Endothelial cell of umbilical vein (primary cell): ENCODE measurements around the gene ZNF474.

ENCODE experiments used
- EZH2 ChIP-seq: IDR thresholded peaks from 2 replicates; pipeline ENCODE4 v1.6.1; 2012; ENCODE audit warnings: borderline replicate concordance, low read depth, mild to moderate bottlenecking, moderate library complexity, low read length, inconsistent platforms; ENCODE audit not compliant: severe bottlenecking
- GATA2 ChIP-seq: IDR thresholded peaks from 2 replicates; pipeline ENCODE4 v1.7.0; 2011; ENCODE audit warnings: low read depth, mild to moderate bottlenecking, moderate library complexity, mixed read lengths, low read length; ENCODE audit not compliant: insufficient read length, insufficient read depth
- JUN ChIP-seq: IDR thresholded peaks from 2 replicates; pipeline ENCODE4 v1.6.1; 2011; ENCODE audit warnings: borderline replicate concordance, low read depth; ENCODE audit not compliant: insufficient read length, insufficient read depth
- MYC ChIP-seq: IDR thresholded peaks from one replicate; pipeline ENCODE4 v1.6.1; 2011; ENCODE audit warnings: mild to moderate bottlenecking, low read depth, low read length
- POLR2A ChIP-seq: IDR thresholded peaks from 2 replicates; pipeline ENCODE4 v1.6.1; 2012; ENCODE audit warnings: low read depth, mild to moderate bottlenecking, control low read depth, low read length
- POLR2AphosphoS5 ChIP-seq: IDR thresholded peaks from 2 replicates; pipeline ENCODE4 v1.6.1; 2012; ENCODE audit warnings: low read depth, mild to moderate bottlenecking, control low read depth, low read length, moderate library complexity; ENCODE audit not compliant: insufficient read depth
- TF ChIP-seq, protein P1 (sequence below), 2 donors: IDR thresholded peaks; 1 replicate in 1 of 2; 2 replicates in 1 of 2; pipeline ENCODE4 v1.5.1; 2011; ENCODE audit warnings: low read length in 2 of 2, mild to moderate bottlenecking in 2 of 2, moderate library complexity in 2 of 2, control low read depth in 1 of 2, inconsistent platforms in 1 of 2, low read depth in 1 of 2; ENCODE audit not compliant: insufficient read depth in 1 of 2; ENCODE audit errors: extremely low read depth in 1 of 2
- TF ChIP-seq, protein P2 (sequence below): IDR thresholded peaks from 2 replicates; pipeline ENCODE4 v1.6.1; 2011; ENCODE audit not compliant: insufficient read depth, insufficient read length

DNA sequence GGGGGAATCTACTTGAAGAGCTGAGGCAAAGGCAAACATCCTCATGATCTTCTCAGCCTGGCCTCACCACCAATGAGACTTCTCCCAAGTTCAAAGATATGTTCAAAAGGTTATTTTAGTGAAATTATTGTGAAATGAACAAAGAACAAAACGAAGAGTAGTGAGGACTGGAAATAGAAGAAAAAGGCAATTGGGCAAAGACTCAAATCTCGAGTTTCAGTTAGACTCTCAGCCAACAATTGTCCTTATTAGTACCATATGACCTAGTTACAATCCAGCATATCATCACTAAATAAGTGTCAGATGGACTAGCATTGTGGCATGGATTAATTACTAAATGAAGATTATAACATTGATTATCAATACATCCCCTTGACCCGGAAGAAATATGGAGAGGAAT is 9.0 kb downstream of the ZNF474 start:
- TF ChIP-seq POLR2A: no peak
- TF ChIP-seq, protein P1, sequence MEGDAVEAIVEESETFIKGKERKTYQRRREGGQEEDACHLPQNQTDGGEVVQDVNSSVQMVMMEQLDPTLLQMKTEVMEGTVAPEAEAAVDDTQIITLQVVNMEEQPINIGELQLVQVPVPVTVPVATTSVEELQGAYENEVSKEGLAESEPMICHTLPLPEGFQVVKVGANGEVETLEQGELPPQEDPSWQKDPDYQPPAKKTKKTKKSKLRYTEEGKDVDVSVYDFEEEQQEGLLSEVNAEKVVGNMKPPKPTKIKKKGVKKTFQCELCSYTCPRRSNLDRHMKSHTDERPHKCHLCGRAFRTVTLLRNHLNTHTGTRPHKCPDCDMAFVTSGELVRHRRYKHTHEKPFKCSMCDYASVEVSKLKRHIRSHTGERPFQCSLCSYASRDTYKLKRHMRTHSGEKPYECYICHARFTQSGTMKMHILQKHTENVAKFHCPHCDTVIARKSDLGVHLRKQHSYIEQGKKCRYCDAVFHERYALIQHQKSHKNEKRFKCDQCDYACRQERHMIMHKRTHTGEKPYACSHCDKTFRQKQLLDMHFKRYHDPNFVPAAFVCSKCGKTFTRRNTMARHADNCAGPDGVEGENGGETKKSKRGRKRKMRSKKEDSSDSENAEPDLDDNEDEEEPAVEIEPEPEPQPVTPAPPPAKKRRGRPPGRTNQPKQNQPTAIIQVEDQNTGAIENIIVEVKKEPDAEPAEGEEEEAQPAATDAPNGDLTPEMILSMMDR (IDR thresholded peaks at IDR 0.05; ENCODE audit: extremely low read depth in 1 of 2, insufficient read depth in 1 of 2, low read depth in 1 of 2, low read length in 2 of 2): no peak
- no peak for TF ChIP-seq EZH2
- no peak for TF ChIP-seq GATA2
- no peak for TF ChIP-seq POLR2AphosphoS5
- TF ChIP-seq, protein P2, sequence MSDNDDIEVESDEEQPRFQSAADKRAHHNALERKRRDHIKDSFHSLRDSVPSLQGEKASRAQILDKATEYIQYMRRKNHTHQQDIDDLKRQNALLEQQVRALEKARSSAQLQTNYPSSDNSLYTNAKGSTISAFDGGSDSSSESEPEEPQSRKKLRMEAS: no peak
- TF ChIP-seq MYC: no peak
- no peak for TF ChIP-seq JUN
